ENCODE results near the gene FAM25C.

FAM25C gene

DNA sequence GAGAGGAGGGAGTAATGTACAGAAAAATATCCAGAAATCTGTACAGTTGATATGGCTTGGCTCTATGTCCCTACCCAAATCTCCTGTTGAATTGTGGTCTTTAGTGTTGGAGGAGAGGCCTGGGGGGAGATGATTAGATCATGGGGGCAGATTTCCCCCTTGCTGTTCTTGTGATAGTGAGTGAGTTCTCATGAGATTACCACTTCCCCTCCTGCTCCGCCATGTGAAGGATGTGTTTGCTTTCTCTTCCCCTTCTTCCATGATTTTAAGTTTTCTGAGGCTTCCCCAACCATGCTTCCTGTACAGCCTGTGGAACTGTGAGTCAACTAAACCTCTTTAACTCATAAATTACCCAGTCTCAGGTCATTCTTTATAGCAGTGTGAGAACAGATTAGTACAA is 52.2 kb downstream of the FAM25C start:
- peak; percentile 3 for DNase-seq
